Pancreas (tissue), 10 donors: ENCODE data around the gene SELENON. TPM values are rescaled to one million over a fixed set of nuclear protein-coding genes. Genes with fewer than 3 reads are reported as not detected.

Experiments used
- ATAC-seq, 4 donors: fragments of 200-7000 bp; cut with Tn5 transposase; one replicate each; pipeline versions ENCODE4 v1.8.0 to v1.9.1; 2020; ENCODE audit warnings: mild to moderate bottlenecking in 4 of 4, moderate library complexity in 4 of 4
- DNase-seq, 6 donors: peaks; one replicate each; pipeline ENCODE4 v3.0.0-alpha.2; 2020
- FAIRE-seq: peaks from 2 replicates; lab custom pipeline; 2012; peaks lifted over from hg19 to GRCh38; lab: Jason Lieb, UNC
- H3K27ac ChIP-seq, 4 donors: fragments of 200-600 bp; sonication (generic); 1 replicate in 3 of 4; 2 replicates in 1 of 4; pipeline versions ENCODE4 v1.5.0 to v1.8.0; 2020
- H3K27me3 ChIP-seq, 4 donors: fragments of 200-600 bp; one replicate each; pipeline ENCODE4 v1.8.0; 2021
- H3K36me3 ChIP-seq, 3 donors: fragments of 200-600 bp; sonication (generic) in 1 of 3; one replicate each; pipeline versions ENCODE4 v1.5.0 to v1.8.0; 2020 to 2021
- H3K4me1 ChIP-seq, 3 donors: fragments of 200-600 bp; one replicate each; pipeline ENCODE4 v1.8.0; 2021
- H3K4me3 ChIP-seq, 4 donors: fragments of 200-600 bp; sonication (generic) in 2 of 4; one replicate each; pipeline versions ENCODE4 v1.5.0 to v1.8.0; 2020 to 2021
- H3K9me3 ChIP-seq, 4 donors: fragments of 200-600 bp; one replicate each; pipeline ENCODE4 v1.8.0; 2021
- WGBS, 2 donors: extraction: QIAGEN DNeasy Blood & Tissue Kit; methylation state at CpG; one replicate each; pipeline ENCODE4 v1.1.7; 2013; 5-methylcytosine and 5-hydroxymethylcytosine counted together
- intact Hi-C, 3 donors: fragments of 100-400 bp; cut with DNase I; formaldehyde crosslinking; loops; one replicate each; pipeline versions ENCODE4 v1.11.1 to v1.14.2; 2022
- polyA plus RNA-seq, 2 donors: library from polyadenylated mRNA; stranded (reverse); fragments of 200-250 nt; gene quantifications; one replicate each; pipeline ENCODE4 v1.2.3, GENCODE V29; 2013
- total RNA-seq, 6 donors: library from RNA; stranded (reverse); fragmentation: NEBNext Ultra II Directional in 4 of 6; extraction: Animal tissue kit (Norgen Biotek cat#: 25700) in 4 of 6; gene quantifications; one replicate each; pipeline versions ENCODE4 v1.2.1 to v1.2.4, GENCODE V29; 2021 to 2023
- TF ChIP-seq, protein P1 (sequence below), 4 donors: fragments of 200-600 bp; sonication (generic) in 3 of 4; IDR thresholded peaks; one replicate each; pipeline versions ENCODE4 v1.5.0 to v1.8.0; 2021; ENCODE audit warnings: antibody characterized with exemption in 4 of 4
- donor health status: healthy with polysubstance abuse.
- donor health status: DM: no; HTN: no; CAD: no; lungs with moderate emphysema.
- donor health status: DM: no; HTN: no; CAD: no.
- donor health status: control.
- donor health status: control.
- donor health status: Bipolar disorder and iron deficiency.
- donor health status: DM: yes; HTN: yes; CAD: no.
- donor health status: DM: no; HTN: no; CAD: no.
- donor health status: DM: no; HTN: no; CAD: no.
- donor health status: DM: yes; HTN: yes; CAD: no.

The SELENON gene
- total and polyA plus RNA-seq, 8 donors: 27.8 to 48.3 (median 37.9) TPM

DNA sequence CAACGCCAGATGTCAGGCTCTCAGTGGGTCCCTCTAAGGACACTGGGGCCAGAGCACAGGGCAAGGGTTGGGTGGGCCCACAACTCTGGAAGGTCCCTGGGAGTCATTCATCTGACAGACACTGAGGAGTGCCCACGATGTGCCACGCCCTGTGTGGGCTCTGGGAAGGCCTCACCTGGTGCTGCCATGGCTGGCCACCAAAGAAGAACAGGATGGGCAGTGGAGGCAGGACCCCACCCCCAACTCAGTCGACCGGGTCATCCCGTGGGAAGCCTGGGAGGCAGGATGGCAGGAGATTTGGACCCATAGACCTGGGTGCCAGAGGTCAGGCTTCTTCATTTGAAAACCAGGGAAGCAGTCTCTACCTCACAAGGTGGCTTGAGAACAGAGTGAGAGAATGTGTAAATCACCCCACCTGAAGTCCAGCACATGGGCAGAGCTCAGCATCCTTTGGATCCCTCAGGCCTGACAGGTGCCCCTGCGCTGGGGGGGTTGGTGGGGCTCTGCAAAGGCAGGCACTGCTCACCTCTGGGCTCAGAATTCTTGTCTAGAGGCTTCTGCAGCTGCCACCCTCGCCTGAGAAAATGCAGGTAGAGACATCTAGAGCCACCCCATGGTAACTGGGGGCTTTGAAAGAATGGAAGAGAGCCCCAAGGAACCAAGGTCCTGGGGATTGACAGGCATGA is 1.2 kb upstream of the SELENON start:
- FAIRE-seq (no peak), ATAC-seq (no peak), DNase-seq (no peak)
- H3K36me3 ChIP-seq: no peaks in the 10 kb centered on the region
- no peaks in the 10 kb centered on the region for H3K27me3 ChIP-seq
- H3K27ac ChIP-seq: no peak overlapping the region
- 70 to 71% methylated on average over 8 of the region's 8 CpGs for WGBS, 2 donors
- intact Hi-C loops: loop anchor here in 2 of 3 donors (5.0 kb wide), 2 partner anchors 187 to 192 kb away; no protein-coding TSS in a partner anchor
- H3K9me3 ChIP-seq: no peaks in the 10 kb centered on the region
- TF ChIP-seq, protein P1, sequence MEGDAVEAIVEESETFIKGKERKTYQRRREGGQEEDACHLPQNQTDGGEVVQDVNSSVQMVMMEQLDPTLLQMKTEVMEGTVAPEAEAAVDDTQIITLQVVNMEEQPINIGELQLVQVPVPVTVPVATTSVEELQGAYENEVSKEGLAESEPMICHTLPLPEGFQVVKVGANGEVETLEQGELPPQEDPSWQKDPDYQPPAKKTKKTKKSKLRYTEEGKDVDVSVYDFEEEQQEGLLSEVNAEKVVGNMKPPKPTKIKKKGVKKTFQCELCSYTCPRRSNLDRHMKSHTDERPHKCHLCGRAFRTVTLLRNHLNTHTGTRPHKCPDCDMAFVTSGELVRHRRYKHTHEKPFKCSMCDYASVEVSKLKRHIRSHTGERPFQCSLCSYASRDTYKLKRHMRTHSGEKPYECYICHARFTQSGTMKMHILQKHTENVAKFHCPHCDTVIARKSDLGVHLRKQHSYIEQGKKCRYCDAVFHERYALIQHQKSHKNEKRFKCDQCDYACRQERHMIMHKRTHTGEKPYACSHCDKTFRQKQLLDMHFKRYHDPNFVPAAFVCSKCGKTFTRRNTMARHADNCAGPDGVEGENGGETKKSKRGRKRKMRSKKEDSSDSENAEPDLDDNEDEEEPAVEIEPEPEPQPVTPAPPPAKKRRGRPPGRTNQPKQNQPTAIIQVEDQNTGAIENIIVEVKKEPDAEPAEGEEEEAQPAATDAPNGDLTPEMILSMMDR (IDR thresholded peaks at IDR 0.05): no peak
- no peak overlapping the region for H3K4me3 ChIP-seq
- peaks cover 3 to 32% (median 7%) of the 10 kb centered on the region in 3 donors for H3K4me1 ChIP-seq

DNA sequence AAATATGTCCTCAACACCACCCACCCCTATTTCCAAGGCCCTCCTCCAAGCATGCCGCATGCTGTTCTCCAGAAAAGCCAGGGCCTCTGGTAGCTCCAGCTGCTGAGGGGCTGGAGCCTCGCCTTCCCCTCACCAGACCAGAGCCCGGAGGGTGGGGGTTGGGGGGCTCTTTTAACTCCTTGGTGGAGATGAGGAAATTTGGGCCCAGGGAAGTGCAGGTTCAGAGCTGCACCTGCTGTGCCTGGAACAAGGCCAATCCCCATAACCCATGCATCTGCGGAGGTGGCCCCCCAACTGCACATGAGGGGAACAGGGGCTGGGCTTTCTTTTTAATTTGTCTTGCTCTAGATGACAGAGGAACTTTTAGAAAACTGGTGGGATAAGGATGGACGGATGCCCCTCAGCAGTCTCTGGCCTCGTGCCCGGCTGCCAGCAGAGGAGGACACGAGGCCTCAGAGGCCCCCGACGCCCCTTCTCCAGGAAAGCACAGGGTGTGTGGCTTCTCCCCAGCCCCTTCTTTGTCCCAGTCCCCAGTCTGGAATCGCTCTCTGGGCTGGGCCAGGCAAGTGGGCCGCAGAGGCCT is 550 bp upstream of the SELENON start:
- intact Hi-C loops: loop anchor here in 2 of 3 donors (5.0 kb wide), 2 partner anchors 187 to 192 kb away; no protein-coding TSS in a partner anchor
- 34 to 37% methylated on average over 12 of the region's 12 CpGs for WGBS, 2 donors
- Histone ChIP-seq H3K4me3 (peak overlapping the region; percentile 10 to 46 (median 32)), H3K27me3 (no peaks in the 10 kb centered on the region), H3K27ac (peak overlapping the region; percentile 18 to 78 (median 69)), H3K4me1 (peaks cover 3 to 32% (median 7%) of the 10 kb centered on the region in 3 donors), H3K9me3 (no peaks in the 10 kb centered on the region), H3K36me3 (no peaks in the 10 kb centered on the region)
- FAIRE-seq (no peak), DNase-seq (peak in 2 of 6 donors; percentile 46 to 62), ATAC-seq (no peak)
- TF ChIP-seq, protein P1 (IDR thresholded peaks at IDR 0.05): no peak

DNA sequence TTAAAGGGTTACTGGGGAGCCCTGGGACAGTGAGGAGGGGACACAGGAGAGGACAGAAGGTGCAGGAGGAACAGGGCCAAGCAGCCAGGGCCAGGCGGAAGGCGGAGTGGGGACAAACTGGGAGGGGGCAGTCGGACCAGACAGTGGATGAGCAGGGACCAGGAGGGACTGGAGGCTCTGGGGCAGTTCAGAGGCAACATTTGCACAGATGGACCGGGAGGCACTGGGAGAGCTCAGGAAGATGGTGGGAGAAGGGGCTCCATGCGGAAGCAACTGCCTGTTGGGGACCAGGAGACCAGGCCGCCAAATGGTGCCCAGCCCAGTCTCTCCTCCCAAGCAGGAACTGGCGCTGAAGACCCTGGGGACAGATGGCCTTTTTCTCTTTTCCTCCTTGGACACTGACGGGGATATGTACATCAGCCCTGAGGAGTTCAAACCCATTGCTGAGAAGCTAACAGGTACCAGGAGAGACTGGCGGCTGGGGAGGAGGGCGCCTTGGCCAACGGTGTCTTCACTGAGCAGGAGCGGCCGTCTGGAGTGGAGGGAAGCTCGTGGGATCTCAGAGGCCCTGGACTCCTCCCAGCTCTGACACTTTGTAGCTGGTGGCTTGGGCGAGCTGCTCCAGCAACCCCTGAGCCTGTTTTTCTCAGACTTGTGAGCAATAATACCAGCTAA is 847 bp downstream of the SELENON start:
- intact Hi-C loops: no loop called here
- Histone ChIP-seq H3K4me3 (peak overlapping the region; percentile 10 to 60 (median 28)), H3K27ac (peak overlapping the region in 1 of 4 donors; percentile 12), H3K4me1 (peaks cover 7 to 45% (median 14%) of the 10 kb centered on the region in 3 donors), H3K36me3 (no peaks in the 10 kb centered on the region), H3K9me3 (no peaks in the 10 kb centered on the region), H3K27me3 (no peaks in the 10 kb centered on the region)
- ATAC-seq (peak in 2 of 4 donors; percentile 1 to 5), FAIRE-seq (no peak), DNase-seq (peak in 2 of 6 donors; percentile 48 to 77)
- TF ChIP-seq, protein P1 (IDR thresholded peaks at IDR 0.05): no peak
- 40 to 41% methylated on average over 15 of the region's 15 CpGs for WGBS, 2 donors

DNA sequence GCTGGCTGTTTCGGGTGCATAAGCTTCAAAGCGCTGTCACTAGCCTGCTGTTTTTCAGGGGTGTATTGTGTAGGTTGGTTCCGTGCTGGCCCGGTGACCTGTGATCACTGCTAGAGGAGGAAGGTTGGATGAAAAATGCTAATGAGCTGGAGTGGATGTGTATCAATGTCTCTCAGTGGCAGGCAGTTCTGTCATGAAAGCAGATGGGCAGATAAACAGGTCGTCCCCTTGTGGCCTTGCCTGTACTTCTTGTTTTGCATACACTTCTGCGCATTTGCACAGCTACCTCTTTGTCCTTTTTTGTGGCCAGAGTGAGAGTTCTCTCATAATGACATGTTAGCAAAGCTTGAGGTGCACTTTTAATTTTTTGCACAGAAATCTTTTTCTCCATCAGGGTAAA is 2.9 kb downstream of the SELENON start:
- peak in 1 of 6 donors; percentile 2 for DNase-seq
- no peaks in the 10 kb centered on the region for H3K9me3 ChIP-seq
- FAIRE-seq: no peak
- H3K4me1 ChIP-seq: peaks cover 5 to 50% (median 29%) of the 10 kb centered on the region in 3 donors
- H3K36me3 ChIP-seq: no peaks in the 10 kb centered on the region
- TF ChIP-seq, protein P1 (IDR thresholded peaks at IDR 0.05): no peak
- no peak overlapping the region for H3K4me3 ChIP-seq
- intact Hi-C loops: no loop called here
- 45 to 61% methylated on average over 6 of the region's 6 CpGs for WGBS, 2 donors
- ATAC-seq: no peak
- H3K27ac ChIP-seq: no peak overlapping the region
- H3K27me3 ChIP-seq: no peaks in the 10 kb centered on the region
